IPS-11a (cell line): ENCODE measurements around the gene SCML1.

Experiments
- H3K4me3 ChIP-seq: one replicate; pipeline ENCODE4 v1.5.1; 2013; ENCODE audit warnings: low read depth, low read length, control low read depth

SCML1 gene

GRCh38 chrX:17788956-17789562 lies 51.8 kb downstream of the SCML1 start:
- no peak overlapping the region for H3K4me3 ChIP-seq

GRCh38 chrX:17792826-17793225 lies 55.5 kb downstream of the SCML1 start:
- H3K4me3 ChIP-seq: no peak overlapping the region

GRCh38 chrX:17798921-17799320 lies 61.6 kb downstream of the SCML1 start:
- no peak overlapping the region for H3K4me3 ChIP-seq

GRCh38 chrX:17801431-17801830 lies 64.1 kb downstream of the SCML1 start:
- no peak overlapping the region for H3K4me3 ChIP-seq

GRCh38 chrX:17802756-17803155 lies 65.5 kb downstream of the SCML1 start:
- H3K4me3 ChIP-seq: no peak overlapping the region

GRCh38 chrX:17803449-17803848 lies 66.2 kb downstream of the SCML1 start:
- no peak overlapping the region for H3K4me3 ChIP-seq
